Adipocyte (in vitro differentiated cells): Measurements from ENCODE around the gene CLCN7.
"Not testable (repeated sequence)": the region's sequence is repeated elsewhere in the genome, so short reads cannot be mapped to it uniquely, and the experiment has no call there.

Experiments used
- DNase-seq: peaks from one replicate; pipeline ENCODE4 v3.0.0-alpha.2; 2015; ENCODE audit warnings: low read depth
- H3K27me3 ChIP-seq: replicated peaks from 2 replicates; pipeline ENCODE4 v1.7.0; 2013; ENCODE audit warnings: mild to moderate bottlenecking, low read length, moderate library complexity; ENCODE audit not compliant: control insufficient read depth, insufficient read depth
- H3K36me3 ChIP-seq: 2 replicates; pipeline ENCODE4 v1.7.0; 2013; ENCODE audit warnings: low read length, mild to moderate bottlenecking, moderate library complexity; ENCODE audit not compliant: control insufficient read depth, insufficient read depth, severe bottlenecking
- H3K4me1 ChIP-seq: 2 replicates; pipeline ENCODE4 v1.7.0; 2013; ENCODE audit warnings: mild to moderate bottlenecking, low read length, moderate library complexity; ENCODE audit not compliant: control insufficient read depth, insufficient read depth
- H3K4me3 ChIP-seq: 2 replicates; pipeline ENCODE4 v1.7.0; 2013; ENCODE audit warnings: mild to moderate bottlenecking, low read length, moderate library complexity
- H3K9ac ChIP-seq: 2 replicates; pipeline ENCODE4 v1.7.0; 2013; ENCODE audit warnings: mild to moderate bottlenecking, low read length, moderate library complexity
- H3K9me3 ChIP-seq: 2 replicates; pipeline ENCODE4 v1.7.0; 2013; ENCODE audit warnings: mild to moderate bottlenecking, low read length, moderate library complexity; ENCODE audit not compliant: control insufficient read depth

Gene CLCN7

DNA sequence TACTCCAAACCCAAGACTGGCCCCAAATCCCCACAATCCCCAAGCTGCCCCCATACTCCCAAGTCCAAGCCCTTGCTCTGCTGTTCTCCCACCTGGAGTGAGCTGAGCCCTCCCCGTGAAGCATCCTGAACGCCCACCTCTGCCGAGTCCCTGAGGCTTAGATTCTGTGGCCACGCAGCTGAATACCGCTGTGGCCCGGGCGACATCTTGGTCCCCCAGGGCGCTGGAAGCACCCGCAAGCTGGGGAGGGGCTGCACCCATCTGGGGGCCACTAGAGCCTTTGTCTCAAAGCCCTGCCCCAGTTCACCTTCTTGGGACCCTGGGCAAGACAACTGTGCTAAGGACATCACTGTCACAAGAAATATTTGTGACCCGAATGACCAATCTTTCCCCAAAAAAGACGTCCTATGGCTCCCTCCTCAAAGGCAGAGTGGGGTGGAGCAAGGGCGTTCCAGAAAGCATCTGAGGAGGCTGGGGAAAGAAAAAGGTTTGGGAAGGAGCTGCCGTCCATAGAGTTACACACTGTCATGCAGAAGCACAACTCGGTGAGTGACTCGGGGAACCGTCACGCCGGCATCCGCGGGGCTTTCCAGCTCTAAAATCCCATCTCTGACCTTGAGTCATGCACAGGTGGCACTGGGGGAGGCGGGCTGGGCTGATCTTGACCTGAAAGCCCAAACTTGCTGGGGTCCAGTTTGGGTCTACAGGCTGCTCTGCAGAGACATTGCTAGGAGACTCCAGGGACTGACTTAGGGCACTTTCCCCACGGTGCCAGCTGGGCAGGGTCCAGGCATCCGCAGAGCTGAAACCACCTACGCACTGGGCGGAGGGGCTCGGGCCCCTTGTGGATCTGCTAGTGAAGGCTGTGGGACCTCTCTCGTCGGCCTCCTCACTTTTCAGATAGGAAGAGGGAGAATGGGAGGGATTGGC lies 7.3 kb upstream of the CLCN7 start:
- H3K36me3 ChIP-seq, result no peaks in the 10 kb centered on the region
- no peak overlapping the region for H3K9ac ChIP-seq
- no peaks in the 10 kb centered on the region for H3K4me1 ChIP-seq
- no peaks in the 10 kb centered on the region for H3K27me3 ChIP-seq
- no peak overlapping the region for H3K4me3 ChIP-seq
- no peaks in the 10 kb centered on the region for H3K9me3 ChIP-seq
- DNase-seq, result no peak

DNA sequence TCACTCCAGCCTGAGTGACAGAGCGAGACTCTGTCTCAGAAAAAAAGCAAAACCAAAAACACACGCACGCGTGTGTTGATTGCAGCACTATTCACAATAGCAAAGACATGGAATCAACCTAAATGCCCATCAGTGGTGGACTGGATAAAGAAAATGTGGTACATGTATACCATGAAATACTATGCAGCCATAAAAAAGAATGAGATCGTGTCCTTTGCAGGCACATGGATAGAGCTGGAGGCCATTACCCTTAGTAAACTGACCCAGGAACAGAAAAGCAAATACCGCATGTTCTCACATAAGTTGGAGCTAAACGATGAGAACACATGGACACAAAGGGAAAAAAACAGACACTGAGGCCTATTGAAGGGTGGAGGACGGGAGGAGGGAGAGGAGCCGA lies 4.1 kb upstream of the CLCN7 start:
- DNase-seq, H3K27me3 ChIP-seq, H3K4me3 ChIP-seq, H3K36me3 ChIP-seq, H3K9me3 ChIP-seq, H3K9ac ChIP-seq: not testable (repeated sequence)
- H3K4me1 ChIP-seq, result peaks cover 11% of the 10 kb centered on the region

DNA sequence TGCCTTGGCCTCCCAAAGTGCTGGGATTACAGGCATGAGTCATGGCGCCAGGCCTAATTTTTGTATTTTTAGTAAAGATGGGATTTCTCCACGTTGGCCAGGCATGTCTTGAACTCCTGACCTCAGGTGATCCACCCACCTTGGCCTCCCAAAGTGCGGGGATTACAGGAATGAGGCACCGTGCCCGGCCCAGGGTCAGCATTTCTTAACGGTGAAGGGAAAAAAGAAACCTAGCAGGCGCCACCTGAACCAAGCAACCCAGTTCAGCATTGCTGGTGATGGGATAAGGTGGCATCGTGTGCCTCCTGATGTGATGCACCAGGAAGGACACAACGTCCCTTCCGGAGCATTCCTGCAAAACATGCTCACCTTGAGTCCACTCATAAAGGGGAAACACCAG lies 2.2 kb upstream of the CLCN7 start:
- H3K4me1 ChIP-seq, result peaks cover 19% of the 10 kb centered on the region
- H3K27me3 ChIP-seq, result no peaks in the 10 kb centered on the region
- H3K4me3 ChIP-seq, result no peak overlapping the region
- H3K9ac ChIP-seq, result no peak overlapping the region
- H3K36me3 ChIP-seq, result no peaks in the 10 kb centered on the region
- no peaks in the 10 kb centered on the region for H3K9me3 ChIP-seq
- DNase-seq, result no peak

DNA sequence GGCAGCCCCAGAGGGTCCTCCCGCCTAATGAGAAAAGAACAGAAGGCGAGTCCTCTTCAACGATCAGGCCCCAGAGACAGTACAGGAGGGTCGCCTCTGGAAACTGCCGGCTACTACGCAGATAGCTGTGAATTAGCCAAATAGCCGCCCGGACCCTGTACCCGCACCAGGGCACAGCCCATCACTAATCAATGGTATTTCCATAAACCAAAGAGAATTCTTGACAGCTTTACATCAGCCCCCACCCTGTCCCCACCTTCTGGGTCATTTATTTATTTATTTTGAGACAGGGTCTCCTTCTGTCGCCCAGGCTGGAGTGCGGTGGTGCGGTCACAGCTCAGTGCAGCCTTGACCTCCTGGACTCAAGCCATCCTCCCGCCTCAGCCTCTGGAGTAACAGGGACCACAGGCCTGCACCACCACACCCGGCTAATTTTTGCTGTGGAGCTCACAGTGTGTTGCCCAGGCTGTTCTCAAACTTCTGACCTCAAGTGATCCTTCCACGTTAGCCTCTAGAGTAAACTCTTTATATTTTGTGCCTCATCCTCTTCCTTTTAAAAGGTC lies 805 bp upstream of the CLCN7 start:
- Histone ChIP-seq H3K4me1 (peaks cover 30% of the 10 kb centered on the region), H3K4me3 (peak overlapping the region; percentile 86), H3K36me3 (no peaks in the 10 kb centered on the region), H3K9ac (peak overlapping the region; percentile 95), H3K27me3 (no peaks in the 10 kb centered on the region), H3K9me3 (no peaks in the 10 kb centered on the region)
- no peak for DNase-seq

DNA sequence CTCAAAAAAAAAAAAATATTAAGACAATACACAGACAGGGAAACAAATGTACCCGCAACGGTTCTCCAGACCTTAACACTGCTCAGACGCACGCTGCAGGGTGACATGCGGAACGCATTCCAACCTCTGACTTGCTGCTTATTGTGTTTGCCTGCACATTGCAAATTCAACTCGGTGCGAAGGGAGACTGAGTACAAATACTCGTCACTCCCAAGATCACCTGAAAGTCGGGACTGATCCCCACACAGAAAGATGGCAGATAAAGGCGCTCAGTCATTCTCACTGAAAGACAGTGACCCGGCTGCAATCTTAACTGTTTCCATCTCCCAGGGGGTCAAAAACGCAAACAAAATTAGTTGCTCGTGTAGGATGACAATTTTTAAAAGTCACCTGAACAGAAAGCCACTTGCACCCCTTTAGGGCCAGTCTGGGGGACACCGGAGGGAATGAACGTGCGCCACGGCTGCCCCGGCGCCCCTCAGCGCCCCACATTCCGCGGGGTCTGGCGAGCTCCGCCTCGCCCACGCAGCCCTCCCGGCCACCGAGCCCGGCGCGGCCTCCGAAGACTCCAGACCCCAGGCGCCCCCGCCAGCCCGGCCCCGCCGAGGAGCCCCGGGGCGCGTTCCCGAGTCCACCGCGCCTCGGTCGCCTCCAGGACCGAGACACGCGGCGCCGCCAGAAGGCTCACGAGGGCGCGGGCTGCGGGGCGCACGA lies 589 bp downstream of the CLCN7 start:
- no peaks in the 10 kb centered on the region for H3K36me3 ChIP-seq
- H3K9ac ChIP-seq, result peak overlapping the region; percentile 95
- H3K9me3 ChIP-seq, result no peaks in the 10 kb centered on the region
- peak; percentile 54 for DNase-seq
- H3K27me3 ChIP-seq, result no peaks in the 10 kb centered on the region
- peaks cover 40% of the 10 kb centered on the region for H3K4me1 ChIP-seq
- H3K4me3 ChIP-seq, result peak overlapping the region; percentile 86

DNA sequence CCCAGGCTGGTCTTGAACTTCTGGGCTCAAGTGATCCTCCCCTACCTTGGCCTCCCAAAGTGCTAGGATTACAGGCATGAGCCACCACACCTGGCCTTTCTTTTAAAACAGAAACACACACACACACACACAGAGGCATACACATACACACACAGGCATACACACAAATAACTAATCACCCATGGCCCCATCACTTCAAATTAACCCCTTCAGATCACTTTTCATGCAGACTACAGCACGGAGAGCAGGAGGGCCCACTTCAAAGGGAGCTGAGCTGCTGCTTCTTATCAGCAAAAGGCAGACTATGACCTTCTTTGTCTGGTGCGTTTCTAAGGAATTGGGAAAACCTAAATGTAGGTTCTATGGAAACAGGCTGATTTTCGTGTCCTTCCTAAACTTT lies 1.9 kb downstream of the CLCN7 start:
- no peaks in the 10 kb centered on the region for H3K27me3 ChIP-seq
- no peak overlapping the region for H3K9ac ChIP-seq
- no peak overlapping the region for H3K4me3 ChIP-seq
- no peaks in the 10 kb centered on the region for H3K9me3 ChIP-seq
- peaks cover 43% of the 10 kb centered on the region for H3K4me1 ChIP-seq
- no peak for DNase-seq
- no peaks in the 10 kb centered on the region for H3K36me3 ChIP-seq

DNA sequence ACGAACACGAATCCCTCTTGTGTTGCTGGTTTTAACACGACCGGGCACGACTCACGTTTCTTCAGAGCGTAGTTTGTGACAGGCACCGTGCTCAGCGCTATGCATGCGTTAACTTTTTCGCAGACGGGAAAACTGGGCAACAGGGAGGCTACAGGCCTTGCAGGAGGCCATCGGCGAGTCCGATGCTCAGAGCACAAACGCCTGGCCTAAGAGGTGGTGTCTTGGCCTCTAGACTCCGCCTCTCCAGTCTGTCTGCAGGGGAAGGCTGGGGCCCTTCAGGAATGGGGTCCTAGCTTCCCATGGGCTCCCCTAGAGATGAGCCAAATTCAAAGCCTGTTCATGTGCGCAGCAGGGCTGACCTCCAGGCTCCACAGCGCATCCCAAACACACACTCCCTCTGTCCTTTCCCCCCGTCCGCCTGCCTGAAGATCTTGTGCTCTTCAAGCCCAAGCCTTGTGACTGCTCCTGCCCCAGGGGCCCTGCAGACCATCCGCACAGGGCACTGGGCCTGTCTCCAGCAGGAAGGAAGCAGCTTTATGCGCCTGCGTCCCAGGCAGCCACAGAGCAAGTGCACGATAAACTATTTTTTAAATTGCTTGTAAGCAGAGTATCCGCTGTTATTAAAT lies 3.1 kb downstream of the CLCN7 start:
- H3K9ac ChIP-seq, result no peak overlapping the region
- no peaks in the 10 kb centered on the region for H3K27me3 ChIP-seq
- H3K4me1 ChIP-seq, result peaks cover 43% of the 10 kb centered on the region
- H3K36me3 ChIP-seq, result no peaks in the 10 kb centered on the region
- no peaks in the 10 kb centered on the region for H3K9me3 ChIP-seq
- DNase-seq, result no peak
- no peak overlapping the region for H3K4me3 ChIP-seq

DNA sequence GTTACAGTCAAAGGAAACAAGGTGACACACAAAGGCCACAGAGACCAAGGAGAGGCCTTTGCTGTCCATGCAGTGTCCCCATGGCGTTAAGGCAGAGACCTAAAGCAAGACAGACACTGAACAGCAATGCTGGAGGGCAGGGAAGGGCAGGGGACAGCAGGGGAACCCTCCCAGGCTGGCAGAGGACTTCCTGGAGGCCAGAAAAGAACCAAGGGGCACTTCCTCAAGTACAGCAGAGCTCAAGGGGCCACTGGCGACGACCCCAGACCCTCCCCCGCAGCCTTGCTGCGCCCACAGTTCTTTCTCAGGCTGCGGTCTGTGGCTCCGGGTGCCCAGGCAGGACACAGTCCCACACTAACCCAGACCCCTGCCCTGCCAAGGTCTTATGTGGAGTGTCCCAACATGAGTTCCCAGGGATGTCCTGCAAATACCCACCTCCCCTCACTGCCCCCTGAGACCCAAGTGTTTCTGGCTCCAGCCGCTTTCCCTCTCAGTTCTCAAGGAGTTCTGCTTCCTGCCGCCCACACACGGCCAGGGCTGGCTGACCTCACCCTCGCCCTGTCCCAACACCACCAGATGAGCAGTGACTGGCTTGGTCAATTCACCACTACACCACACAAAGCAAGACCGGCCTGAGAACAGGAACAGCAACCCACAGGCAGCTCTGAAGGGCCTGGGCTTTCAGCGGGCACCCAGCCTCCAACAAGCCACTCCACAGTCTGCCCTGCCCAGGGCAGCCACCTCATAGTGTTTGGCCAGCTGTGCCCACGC lies 4.2 kb downstream of the CLCN7 start:
- no peaks in the 10 kb centered on the region for H3K27me3 ChIP-seq
- no peak for DNase-seq
- no peaks in the 10 kb centered on the region for H3K9me3 ChIP-seq
- peak overlapping the region; percentile 42 for H3K9ac ChIP-seq
- H3K4me1 ChIP-seq, result peaks cover 41% of the 10 kb centered on the region
- no peaks in the 10 kb centered on the region for H3K36me3 ChIP-seq
- H3K4me3 ChIP-seq, result no peak overlapping the region

DNA sequence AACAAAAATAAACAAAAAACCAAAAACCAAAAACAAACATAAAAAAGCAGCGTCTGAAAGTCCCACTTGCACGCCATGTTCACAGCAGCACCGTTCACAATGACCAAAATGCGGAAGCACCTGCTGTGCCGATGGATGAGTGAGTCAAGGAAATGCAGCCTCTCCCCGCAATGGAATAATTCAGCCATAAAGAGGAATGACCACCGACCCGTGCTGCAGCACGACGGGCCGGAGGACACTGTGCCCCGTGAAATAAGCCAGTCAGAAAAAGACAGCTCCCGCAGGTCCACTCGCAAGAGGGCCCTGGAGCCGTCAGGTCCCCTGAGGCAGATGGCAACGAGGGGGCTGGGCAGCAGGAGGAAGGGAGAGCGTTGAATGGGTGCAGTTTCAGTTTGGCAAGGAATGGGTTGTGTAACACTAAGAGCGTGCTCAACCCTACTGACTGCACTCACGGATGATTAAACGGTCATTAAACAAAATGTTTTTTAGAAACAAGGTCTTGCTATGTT lies 5.1 kb downstream of the CLCN7 start:
- no peak overlapping the region for H3K4me3 ChIP-seq
- peaks cover 36% of the 10 kb centered on the region for H3K4me1 ChIP-seq
- no peak for DNase-seq
- H3K36me3 ChIP-seq, result no peaks in the 10 kb centered on the region
- H3K9me3 ChIP-seq, result no peaks in the 10 kb centered on the region
- H3K27me3 ChIP-seq, result no peaks in the 10 kb centered on the region
- H3K9ac ChIP-seq, result no peak overlapping the region

DNA sequence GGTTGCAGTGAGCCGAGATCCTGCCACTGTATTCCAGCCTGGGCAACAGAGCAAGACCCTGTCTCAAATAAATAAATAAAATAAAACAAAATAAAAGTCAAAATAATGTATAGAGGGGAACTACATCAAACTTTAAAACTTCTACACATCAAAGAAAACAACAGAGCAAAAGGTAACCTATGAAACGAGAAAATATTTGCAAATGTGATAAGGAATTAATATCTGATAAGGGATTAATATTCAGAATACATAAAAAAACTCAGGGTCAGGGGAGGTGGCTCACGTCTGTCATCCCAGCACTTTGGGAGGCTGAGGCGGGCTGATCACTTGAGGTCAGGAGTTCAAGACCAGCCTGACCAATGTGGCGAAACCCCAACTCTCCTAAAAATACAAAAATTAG lies 5.7 kb downstream of the CLCN7 start:
- not testable (repeated sequence) for H3K36me3 ChIP-seq, H3K27me3 ChIP-seq, H3K9me3 ChIP-seq, H3K9ac ChIP-seq, H3K4me3 ChIP-seq, DNase-seq
- peaks cover 34% of the 10 kb centered on the region for H3K4me1 ChIP-seq
